Naive thymus-derived CD4-positive, alpha-beta T cell (primary cell): Measurements from ENCODE around the gene SYT17. TPM values are rescaled to one million over a fixed set of nuclear protein-coding genes. Genes with fewer than 3 reads are reported as not detected.
A peak's percentile ranks its signal among the peaks of the same experiment; 100 is the strongest.

ENCODE experiments used
- ATAC-seq: fragments of 150-1000 bp; cut with Tn5 transposase; 2 replicates; pipeline ENCODE4 v1.10.0; 2021; ENCODE audit warnings: mild to moderate bottlenecking, moderate library complexity
- CTCF ChIA-PET: fragments of 350-600 bp; sonication (Branson Sonifier 250); formaldehyde crosslinking; loops from one replicate; lab custom pipeline; 2021; ENCODE audit warnings: antibody characterized with exemption; lab: Charles Lee
- POLR2A ChIA-PET: fragments of 350-600 bp; sonication (Branson Sonifier 250); formaldehyde crosslinking; loops from one replicate; lab custom pipeline; 2021; ENCODE audit warnings: antibody characterized with exemption, inconsistent platforms; lab: Charles Lee
- DNase-seq, 9 donors: peaks; one replicate each; pipeline versions ENCODE4 v3.0.0 to v3.0.0-alpha.2; 2020 to 2022; ENCODE audit warnings: mixed read lengths in 1 of 9
- H3K27ac ChIP-seq: one replicate; pipeline ENCODE4 v1.7.0; 2013; ENCODE audit warnings: mild to moderate bottlenecking, low read depth, low read length, moderate library complexity
- H3K27me3 ChIP-seq, 2 donors: one replicate each; pipeline ENCODE4 v1.7.0; 2013; ENCODE audit warnings: low read length in 2 of 2, mild to moderate bottlenecking in 2 of 2, moderate library complexity in 2 of 2; ENCODE audit not compliant: control insufficient read depth in 2 of 2, insufficient read depth in 2 of 2
- H3K36me3 ChIP-seq, 3 experiments: 1 replicate in 2 of 3; 2 replicates in 1 of 3; pipeline ENCODE4 v1.7.0; 2013; ENCODE audit warnings: low read length in 3 of 3, mild to moderate bottlenecking in 3 of 3, moderate library complexity in 1 of 3; ENCODE audit not compliant: insufficient read depth in 3 of 3, control insufficient read depth in 2 of 3
- H3K4me1 ChIP-seq, 2 donors: one replicate each; pipeline ENCODE4 v1.7.0; 2013; ENCODE audit warnings: low read length in 2 of 2, mild to moderate bottlenecking in 2 of 2, moderate library complexity in 1 of 2; ENCODE audit not compliant: control insufficient read depth in 2 of 2, insufficient read depth in 2 of 2
- H3K4me3 ChIP-seq: 2 replicates; pipeline ENCODE4 v1.7.0; 2013; ENCODE audit warnings: mild to moderate bottlenecking, low read length
- H3K9me3 ChIP-seq, 3 experiments: 1 replicate in 2 of 3; 2 replicates in 1 of 3; pipeline ENCODE4 v1.7.0; 2013; ENCODE audit warnings: low read length in 3 of 3; ENCODE audit not compliant: control insufficient read depth in 2 of 3
- H3K27ac Mint-ChIP-seq, 9 donors: one replicate each; pipeline ENCODE4 v1.8.0; 2020 to 2022; ENCODE audit warnings: mixed read lengths in 9 of 9, mild to moderate bottlenecking in 8 of 9, moderate library complexity in 5 of 9, inconsistent platforms in 2 of 9
- H3K27me3 Mint-ChIP-seq, 5 donors: one replicate each; pipeline ENCODE4 v1.8.0; 2021 to 2022; ENCODE audit warnings: mixed read lengths in 5 of 5, mild to moderate bottlenecking in 1 of 5
- H3K36me3 Mint-ChIP-seq, 5 donors: one replicate each; pipeline ENCODE4 v1.8.0; 2020 to 2022; ENCODE audit warnings: mixed read lengths in 5 of 5, mild to moderate bottlenecking in 3 of 5, inconsistent platforms in 1 of 5
- H3K4me1 Mint-ChIP-seq, 7 donors: one replicate each; pipeline ENCODE4 v1.8.0; 2020 to 2022; ENCODE audit warnings: mixed read lengths in 7 of 7, mild to moderate bottlenecking in 3 of 7, inconsistent platforms in 1 of 7
- H3K4me3 Mint-ChIP-seq, 10 donors: one replicate each; pipeline ENCODE4 v1.8.0; 2020 to 2022; ENCODE audit warnings: mild to moderate bottlenecking in 10 of 10, mixed read lengths in 10 of 10, moderate library complexity in 6 of 10, inconsistent platforms in 2 of 10
- H3K9me3 Mint-ChIP-seq, 11 donors: one replicate each; pipeline ENCODE4 v1.8.0; 2020 to 2022; ENCODE audit warnings: mixed read lengths in 11 of 11, mild to moderate bottlenecking in 4 of 11, inconsistent platforms in 1 of 11, moderate library complexity in 1 of 11
- intact Hi-C, 2 donors: fragments of 100-400 bp; cut with micrococcal nuclease; formaldehyde crosslinking; loops; one replicate each; pipeline ENCODE4 v1.15.1; 2023
- polyA plus RNA-seq, 2 donors: library from polyadenylated mRNA; unstranded; fragments of 300-500 nt; fragmentation: Illumina TruSeq; gene quantifications; one replicate each; pipeline ENCODE4 v1.2.3, GENCODE V29; 2021
- total RNA-seq, 6 experiments: library from RNA in 5 of 6; stranded (reverse) in 5 of 6; gene quantifications; 1 replicate in 5 of 6; 2 replicates in 1 of 6; pipeline ENCODE4 v1.2.3 and lab custom pipeline; 2021 to 2026

Gene SYT17
- total RNA-seq (1 to 10 TPM in 1 of 5 experiments, under 1 TPM in 2, not detected in 2; 0.08 to 3.6 (median 0.24) TPM), polyA plus RNA-seq (not detected), total RNA-seq (lab: John Stamatoyannopoulos, UW) (not detected)

GRCh38 chr16:19167710-19168370 lies at the start of gene SYT17:
TSS of gene SYT17 (plus strand) at chr16:19168240. CDS start at chr16:19168647, 407 bp downstream.
- H3K27me3 ChIP-seq, result no peaks in the 10 kb centered on the region
- ChIA-PET CTCF (no interaction called here), POLR2A (no interaction called here)
- Mint-ChIP-seq H3K36me3 (peaks cover 0 to 4% (median 0%) of the 10 kb centered on the region in 5 donors), H3K4me3 (peak within 1 kb of the TSS in 2 of 10 donors; percentile 30 to 33), H3K9me3 (peaks cover 0 to 10% (median 6%) of the 10 kb centered on the region in 11 donors), H3K27ac (no peak within 1 kb of the TSS), H3K4me1 (peaks cover 0 to 8% (median 3%) of the 10 kb centered on the region in 7 donors), H3K27me3 (peaks cover 15 to 38% (median 17%) of the 10 kb centered on the region in 5 donors)
- DNase-seq (peak in 2 of 9 donors; percentile 29 to 71), ATAC-seq (peak; percentile 90)
- no peaks in the 10 kb centered on the region for H3K36me3 ChIP-seq
- intact Hi-C loops, result no loop called here
- no peak within 1 kb of the TSS for H3K4me3 ChIP-seq
- no peak within 1 kb of the TSS for H3K27ac ChIP-seq
- no peaks in the 10 kb centered on the region for H3K4me1 ChIP-seq
- no peaks in the 10 kb centered on the region for H3K9me3 ChIP-seq

GRCh38 chr16:19118938-19119431 lies 49.1 kb upstream of the SYT17 start:
- intact Hi-C loops, result loop anchor here in 1 of 2 donors (1.0 to 5.0 kb wide), 2 partner anchors 52 to 403 kb away; partner anchors contain the start of genes CCP110, COQ7 and GDE1
- ATAC-seq (peak; percentile 61), DNase-seq (peak in 1 of 9 donors; percentile 62)
- H3K27me3 ChIP-seq, result no peaks in the 10 kb centered on the region
- H3K9me3 ChIP-seq, result no peaks in the 10 kb centered on the region
- H3K4me1 Mint-ChIP-seq, result peaks cover 0 to 34% (median 4%) of the 10 kb centered on the region in 7 donors
- H3K9me3 Mint-ChIP-seq, result peaks cover 0 to 1% (median 0%) of the 10 kb centered on the region in 11 donors
- peak overlapping the region in 3 of 10 donors; percentile 47 to 84 (median 48) for H3K4me3 Mint-ChIP-seq
- peak overlapping the region in 2 of 9 donors; percentile 37 to 88 for H3K27ac Mint-ChIP-seq
- H3K36me3 Mint-ChIP-seq, result peaks cover 0 to 22% (median 0%) of the 10 kb centered on the region in 5 donors
- H3K4me1 ChIP-seq, result peaks cover 0 to 8% of the 10 kb centered on the region in 2 donors
- CTCF ChIA-PET, result no interaction called here
- POLR2A ChIA-PET, result no interaction called here
- no peak overlapping the region for H3K4me3 ChIP-seq
- no peak overlapping the region for H3K27ac ChIP-seq
- H3K27me3 Mint-ChIP-seq, result peaks cover 0 to 27% (median 11%) of the 10 kb centered on the region in 5 donors
- no peaks in the 10 kb centered on the region for H3K36me3 ChIP-seq

- H3K27me3 ChIP-seq, result no peaks in the 10 kb centered on the region
- H3K27me3 Mint-ChIP-seq, result peaks cover 0 to 27% (median 11%) of the 10 kb centered on the region in 5 donors
- POLR2A ChIA-PET, result no interaction called here
- ATAC-seq, result no peak
- peaks cover 0 to 1% (median 0%) of the 10 kb centered on the region in 11 donors for H3K9me3 Mint-ChIP-seq
- H3K27ac ChIP-seq, result no peak overlapping the region
- CTCF ChIA-PET, result no interaction called here
- H3K36me3 ChIP-seq, result no peaks in the 10 kb centered on the region
- no peak overlapping the region for H3K4me3 ChIP-seq
- H3K27ac Mint-ChIP-seq, result peak overlapping the region in 1 of 9 donors; percentile 58
- peaks cover 0 to 8% of the 10 kb centered on the region in 2 donors for H3K4me1 ChIP-seq
- peak overlapping the region in 1 of 10 donors; percentile 57 for H3K4me3 Mint-ChIP-seq
- no peaks in the 10 kb centered on the region for H3K9me3 ChIP-seq
- peaks cover 0 to 34% (median 4%) of the 10 kb centered on the region in 7 donors for H3K4me1 Mint-ChIP-seq
- intact Hi-C loops, result loop anchor here in 1 of 2 donors (1.0 to 5.0 kb wide), 2 partner anchors 52 to 403 kb away; partner anchors contain the start of genes CCP110, COQ7 and GDE1
- H3K36me3 Mint-ChIP-seq, result peaks cover 0 to 26% (median 0%) of the 10 kb centered on the region in 5 donors
- DNase-seq, result no peak
Measured at GRCh38 chr16:19119564-19119963, 48.5 kb upstream of the SYT17 start.

GRCh38 chr16:19123535-19124178 lies 44.4 kb upstream of the SYT17 start:
- no peaks in the 10 kb centered on the region for H3K9me3 ChIP-seq
- H3K4me1 Mint-ChIP-seq, result peaks cover 0 to 29% (median 4%) of the 10 kb centered on the region in 7 donors
- ATAC-seq (no peak), DNase-seq (no peak)
- intact Hi-C loops, result no loop called here
- peaks cover 0 to 10% (median 7%) of the 10 kb centered on the region in 5 donors for H3K27me3 Mint-ChIP-seq
- H3K4me1 ChIP-seq, result no peaks in the 10 kb centered on the region
- CTCF ChIA-PET, result no interaction called here
- peaks cover 0 to 42% (median 0%) of the 10 kb centered on the region in 5 donors for H3K36me3 Mint-ChIP-seq
- H3K4me3 ChIP-seq, result no peak overlapping the region
- H3K27ac ChIP-seq, result no peak overlapping the region
- POLR2A ChIA-PET, result no interaction called here
- no peaks in the 10 kb centered on the region for H3K36me3 ChIP-seq
- peaks cover 0 to 9% (median 0%) of the 10 kb centered on the region in 11 donors for H3K9me3 Mint-ChIP-seq
- H3K4me3 Mint-ChIP-seq, result no peak overlapping the region
- H3K27me3 ChIP-seq, result no peaks in the 10 kb centered on the region
- no peak overlapping the region for H3K27ac Mint-ChIP-seq

GRCh38 chr16:19126300-19126699 lies 41.7 kb upstream of the SYT17 start:
- ChIA-PET CTCF (no interaction called here), POLR2A (no interaction called here)
- H3K36me3 ChIP-seq, result no peaks in the 10 kb centered on the region
- H3K4me1 Mint-ChIP-seq, result peaks cover 7 to 41% (median 8%) of the 10 kb centered on the region in 7 donors
- H3K4me1 ChIP-seq, result no peaks in the 10 kb centered on the region
- H3K27me3 Mint-ChIP-seq, result peaks cover 0 to 7% (median 3%) of the 10 kb centered on the region in 5 donors
- no peaks in the 10 kb centered on the region for H3K27me3 ChIP-seq
- H3K9me3 Mint-ChIP-seq, result peaks cover 0 to 9% (median 0%) of the 10 kb centered on the region in 11 donors
- intact Hi-C loops, result no loop called here
- no peak overlapping the region for H3K27ac ChIP-seq
- DNase-seq (no peak), ATAC-seq (no peak)
- no peak overlapping the region for H3K4me3 Mint-ChIP-seq
- H3K9me3 ChIP-seq, result no peaks in the 10 kb centered on the region
- no peak overlapping the region for H3K27ac Mint-ChIP-seq
- H3K36me3 Mint-ChIP-seq, result peaks cover 0 to 42% (median 0%) of the 10 kb centered on the region in 5 donors
- H3K4me3 ChIP-seq, result no peak overlapping the region

- no peak overlapping the region for H3K27ac ChIP-seq
- no peaks in the 10 kb centered on the region for H3K27me3 ChIP-seq
- peaks cover 0 to 9% (median 0%) of the 10 kb centered on the region in 11 donors for H3K9me3 Mint-ChIP-seq
- intact Hi-C loops, result no loop called here
- H3K4me3 ChIP-seq, result no peak overlapping the region
- DNase-seq, result no peak
- H3K27ac Mint-ChIP-seq, result peak overlapping the region in 1 of 9 donors; percentile 74
- H3K36me3 Mint-ChIP-seq, result peaks cover 0 to 37% (median 0%) of the 10 kb centered on the region in 5 donors
- no peaks in the 10 kb centered on the region for H3K9me3 ChIP-seq
- no peak for ATAC-seq
- H3K27me3 Mint-ChIP-seq, result peaks cover 0 to 7% (median 0%) of the 10 kb centered on the region in 5 donors
- H3K4me3 Mint-ChIP-seq, result peak overlapping the region in 1 of 10 donors; percentile 39
- CTCF ChIA-PET, result no interaction called here
- POLR2A ChIA-PET, result no interaction called here
- no peaks in the 10 kb centered on the region for H3K36me3 ChIP-seq
- H3K4me1 Mint-ChIP-seq, result peaks cover 8 to 47% (median 9%) of the 10 kb centered on the region in 7 donors
- no peaks in the 10 kb centered on the region for H3K4me1 ChIP-seq
Measured at GRCh38 chr16:19127205-19127604, 40.8 kb upstream of the SYT17 start.
